Activated CD8-positive, alpha-beta memory T cell treated with anti-CD3 and anti-CD28 coated beads, Interleukin-2, amount 50 U/mL, for 24 hours (primary cell): ENCODE measurements around the gene PRDM5.

Experiments
- DNase-seq: peaks from one replicate; pipeline ENCODE4 v3.0.0-alpha.2; 2020; ENCODE audit errors: extremely low read depth

The PRDM5 gene

GRCh38 chr4:120856294-120856693 is 66.2 kb downstream of the PRDM5 start:
- DNase-seq, result no peak

GRCh38 chr4:120855307-120856001 is 67.1 kb downstream of the PRDM5 start:
- no peak for DNase-seq

GRCh38 chr4:120853161-120853935 is 69.2 kb downstream of the PRDM5 start:
- DNase-seq, result no peak

GRCh38 chr4:120850018-120850599 is 72.4 kb downstream of the PRDM5 start:
- no peak for DNase-seq

GRCh38 chr4:120847019-120847582 is 75.4 kb downstream of the PRDM5 start:
- DNase-seq, result no peak

GRCh38 chr4:120844528-120844921 is 78.0 kb downstream of the PRDM5 start:
- DNase-seq, result no peak

- DNase-seq, result no peak
These were observed 78.5 kb downstream of the PRDM5 start for GRCh38 chr4:120843849-120844527.

- DNase-seq, result no peak
These were observed 80.5 kb downstream of the PRDM5 start for GRCh38 chr4:120842031-120842430.

GRCh38 chr4:120841580-120841979 is 80.9 kb downstream of the PRDM5 start:
- no peak for DNase-seq

- DNase-seq, result no peak
These were observed 82.4 kb downstream of the PRDM5 start for GRCh38 chr4:120839974-120840751.

GRCh38 chr4:120839334-120839973 is 83.1 kb downstream of the PRDM5 start:
- no peak for DNase-seq

GRCh38 chr4:120838784-120839183 is 83.7 kb downstream of the PRDM5 start:
- no peak for DNase-seq

GRCh38 chr4:120837656-120838055 is 84.9 kb downstream of the PRDM5 start:
- no peak for DNase-seq

- no peak for DNase-seq
These were observed 87.2 kb downstream of the PRDM5 start for GRCh38 chr4:120835342-120835741.

- DNase-seq, result no peak
These were observed 92.3 kb downstream of the PRDM5 start for GRCh38 chr4:120830204-120830603.

- no peak for DNase-seq
These were observed 93.3 kb downstream of the PRDM5 start for GRCh38 chr4:120829113-120829831.

- no peak for DNase-seq
These were observed 95.7 kb downstream of the PRDM5 start for GRCh38 chr4:120826853-120827252.

GRCh38 chr4:120826449-120826848 is 96.1 kb downstream of the PRDM5 start:
- no peak for DNase-seq

- no peak for DNase-seq
These were observed 97.6 kb downstream of the PRDM5 start for GRCh38 chr4:120824946-120825345.

- DNase-seq, result no peak
These were observed 100.5 kb downstream of the PRDM5 start for GRCh38 chr4:120821977-120822376.
